ENCODE data around the gene PDCD10. TPM values are rescaled to one million over a fixed set of nuclear protein-coding genes. Genes with fewer than 3 reads are reported as not detected.

The PDCD10 gene
- polyA plus RNA-seq, 1 of the 3 experiments (the other 2 are of a cell fraction), result 29.0 TPM

- TF ChIP-seq ZBTB33 (IDR thresholded peaks at IDR 0.05; ENCODE audit: borderline replicate concordance, low read depth) (no peak), GABPA (IDR thresholded peaks at IDR 0.05; ENCODE audit: low read depth) (peak; percentile 22; the same call in 1 of the 2 replicates), ELF1 (IDR thresholded peaks at IDR 0.05) (no peak), MXI1 (IDR thresholded peaks at IDR 0.05; ENCODE audit: low read depth, low read length) (peak; percentile 73), FOSL2 (IDR thresholded peaks at IDR 0.05; ENCODE audit: borderline replicate concordance, low read depth) (no peak), MAX (IDR thresholded peaks at IDR 0.05; ENCODE audit: low read depth) (peak; percentile 48; the same call in 1 of the 2 replicates), REST (IDR thresholded peaks at IDR 0.05; ENCODE audit: low read depth, low read length) (0 out of 2 replicates have a peak, but pooled peaks have one; percentile 33)
Observed at GRCh38 chr3:167735233-167736138, 794 bp upstream of the PDCD10 start, which contains the start of gene SERPINI1 (continued).

- POLR2A ChIA-PET, result no interaction called here
- TF ChIP-seq ZBTB33 (IDR thresholded peaks at IDR 0.05; ENCODE audit: borderline replicate concordance, low read depth) (no peak), PBX3 (IDR thresholded peaks at IDR 0.05) (no peak), FOSL2 (IDR thresholded peaks at IDR 0.05; ENCODE audit: borderline replicate concordance, low read depth) (no peak), RCOR1 (IDR thresholded peaks at IDR 0.05; ENCODE audit: low read length) (no peak), MEF2A (IDR thresholded peaks at IDR 0.05; ENCODE audit: borderline replicate concordance, low read depth) (no peak), GABPA (IDR thresholded peaks at IDR 0.05; ENCODE audit: low read depth) (no peak)
- DNase-seq, result no peak
Observed at GRCh38 chr3:167733961-167734497, 663 bp downstream of the PDCD10 start.

More at GRCh38 chr3:167733961-167734497, 663 bp downstream of the PDCD10 start:
- Histone ChIP-seq H3K27ac (ENCODE audit: low read depth in 2 of 2, low read length in 1 of 2) (peak overlapping the region; percentile 82 to 95), H3K9me3 (no peaks in the 10 kb centered on the region), H3F3A (replicated peaks; ENCODE audit: insufficient read depth) (peaks cover 4% of the 10 kb centered on the region), H3K36me3 (replicated peaks in 1 of 2; ENCODE audit: control insufficient read depth in 1 of 2, insufficient read depth in 2 of 2, low read length in 1 of 2) (peaks cover 3 to 4% of the 10 kb centered on the region in 2 experiments), H4K20me1 (ENCODE audit: insufficient read depth) (peaks cover 44% of the 10 kb centered on the region), H3K4me1 (ENCODE audit: control insufficient read depth in 1 of 2, insufficient read depth in 2 of 2, low read depth in 1 of 2, low read length in 1 of 2) (peaks cover 9 to 11% of the 10 kb centered on the region in 2 experiments; a peak in 3 of 4 replicates), H3K9ac (peak overlapping the region; percentile 82), H3K4me3 (ENCODE audit: low read depth in 2 of 2, low read length in 1 of 2) (peak overlapping the region; percentile 84 to 97), H3K4me2 (peak overlapping the region; percentile 85), H3K27me3 (ENCODE audit: insufficient read depth) (no peaks in the 10 kb centered on the region), H3K9me2 (no peaks in the 10 kb centered on the region), H3K79me2 (ENCODE audit: insufficient read depth) (peaks cover 55% of the 10 kb centered on the region), H2AFZ (ENCODE audit: low read depth) (peak overlapping the region; percentile 83)
- CTCF ChIA-PET, result no interaction called here
- 2% methylated on average over 12 of the region's 12 CpGs for WGBS (ENCODE audit: low lambda C conversion rate)
